Subcutaneous abdominal adipose tissue (tissue), 5 donors: ENCODE data around the gene C15orf40.
"Not testable (repeated sequence)": the region's sequence is repeated elsewhere in the genome, so short reads cannot be mapped to it uniquely, and the experiment has no call there.

Source experiments
- H3K27ac ChIP-seq: one replicate; pipeline ENCODE4 v1.7.0; 2013; ENCODE audit warnings: low read depth, mild to moderate bottlenecking, inconsistent platforms, low read length, moderate library complexity
- H3K27me3 ChIP-seq, 5 donors: one replicate each; pipeline ENCODE4 v1.7.0; 2013; ENCODE audit warnings: low read length in 5 of 5, inconsistent platforms in 1 of 5; ENCODE audit not compliant: control insufficient read depth in 5 of 5, insufficient read depth in 4 of 5
- H3K36me3 ChIP-seq, 5 donors: one replicate each; pipeline ENCODE4 v1.7.0; 2013; ENCODE audit warnings: low read length in 5 of 5; ENCODE audit not compliant: control insufficient read depth in 5 of 5, insufficient read depth in 5 of 5
- H3K4me1 ChIP-seq, 5 donors: one replicate each; pipeline ENCODE4 v1.7.0; 2013; ENCODE audit warnings: low read length in 5 of 5, mild to moderate bottlenecking in 3 of 5, moderate library complexity in 1 of 5; ENCODE audit not compliant: control insufficient read depth in 5 of 5, insufficient read depth in 5 of 5
- H3K4me3 ChIP-seq, 5 donors: one replicate each; pipeline ENCODE4 v1.7.0; 2013; ENCODE audit warnings: low read length in 5 of 5, low read depth in 1 of 5
- H3K9ac ChIP-seq, 5 donors: one replicate each; pipeline ENCODE4 v1.7.0; 2013; ENCODE audit warnings: low read length in 5 of 5, mild to moderate bottlenecking in 4 of 5, moderate library complexity in 3 of 5
- H3K9me3 ChIP-seq, 5 donors: one replicate each; pipeline ENCODE4 v1.7.0; 2013; ENCODE audit warnings: low read length in 5 of 5; ENCODE audit not compliant: control insufficient read depth in 5 of 5
- donor health status: healthy.
- donor health status: healthy.
- donor health status: healthy.
- donor health status: healthy.
- donor health status: healthy.

The C15orf40 gene

DNA sequence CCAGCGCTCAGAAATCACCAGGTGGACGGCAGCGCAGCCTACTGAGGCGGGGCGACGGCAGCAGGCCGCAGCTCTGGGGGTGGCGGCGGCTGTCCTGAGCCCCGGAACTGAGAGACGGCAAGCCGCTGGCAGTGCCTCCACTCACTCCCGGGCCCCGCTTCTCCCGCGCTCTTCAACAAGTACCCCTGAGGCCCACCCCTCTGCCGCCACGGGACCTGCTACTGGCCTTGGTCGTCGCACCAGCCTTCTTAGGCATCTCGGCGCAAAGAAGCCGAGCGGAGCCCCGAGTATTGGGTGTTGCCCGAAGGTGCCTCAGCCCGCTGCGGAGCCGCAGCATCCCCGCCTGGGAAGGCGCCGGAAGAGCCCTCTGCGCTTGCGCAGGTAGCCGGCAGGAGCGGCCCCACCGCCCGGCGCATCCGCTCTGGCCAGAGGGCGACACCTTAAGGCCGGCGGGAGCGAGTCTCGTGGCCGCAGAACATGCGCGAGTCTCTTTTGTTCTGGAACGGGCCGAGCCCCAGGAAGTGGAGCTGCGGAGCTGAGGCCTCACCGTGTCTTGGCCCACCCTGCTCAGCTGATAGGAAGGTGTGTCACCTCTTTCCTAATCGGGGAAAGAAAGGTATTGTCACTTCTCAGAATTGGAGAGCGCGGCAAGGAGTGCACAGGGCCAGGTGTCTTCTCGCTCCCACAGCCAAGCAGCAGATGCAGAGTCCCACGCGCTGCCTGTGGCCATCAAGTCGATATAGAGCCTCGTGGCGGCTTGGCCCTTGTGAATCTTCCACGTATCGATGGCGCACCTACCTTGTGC is at the start of gene C15orf40:
TSS of gene C15orf40 (minus strand) at position 369 of the 805 bp plus-strand sequence. CDS start at position 337, 32 bp downstream.
- no peaks in the 10 kb centered on the region for H3K27me3 ChIP-seq
- H3K4me3 ChIP-seq, result peak within 1 kb of the TSS; percentile 91 to 99 (median 99)
- H3K36me3 ChIP-seq, result peaks cover 11 to 32% (median 16%) of the 10 kb centered on the region in 5 donors
- H3K9ac ChIP-seq, result peak within 1 kb of the TSS; percentile 64 to 98 (median 92)
- H3K4me1 ChIP-seq, result peaks cover 10 to 26% (median 21%) of the 10 kb centered on the region in 5 donors
- peak within 1 kb of the TSS; percentile 87 for H3K27ac ChIP-seq
- no peaks in the 10 kb centered on the region for H3K9me3 ChIP-seq

DNA sequence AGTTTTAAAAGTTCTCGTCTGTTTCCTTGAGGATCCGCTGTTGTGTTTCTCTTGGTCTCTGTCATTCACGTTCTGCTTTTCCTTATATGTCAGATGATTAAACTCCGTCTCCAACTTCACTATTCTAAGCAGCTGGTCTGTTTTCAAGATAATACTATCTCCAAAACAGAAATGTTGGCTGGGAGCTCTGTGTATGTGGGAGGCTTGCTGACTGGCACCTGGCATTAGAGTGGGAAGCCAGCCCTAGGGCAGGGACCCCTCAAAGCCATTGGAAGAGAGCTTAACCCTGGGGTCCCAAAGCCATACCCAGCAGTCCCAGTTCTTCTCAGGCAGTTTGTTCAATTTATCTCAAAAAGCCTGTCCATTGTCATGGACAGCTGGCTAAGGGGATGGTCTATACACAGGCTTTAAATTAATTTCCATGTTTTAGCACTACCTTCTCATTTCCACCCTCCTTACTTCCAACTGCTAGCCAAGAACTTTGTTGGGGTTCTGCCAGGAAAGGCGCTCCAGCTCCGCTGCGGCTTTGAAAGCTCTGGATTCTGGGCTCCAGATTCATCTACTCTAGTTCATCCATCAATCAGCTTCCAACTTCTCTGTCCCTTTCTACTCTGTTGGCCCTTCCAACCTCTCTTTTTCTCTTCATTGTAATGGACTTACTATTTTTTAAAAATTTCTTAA is 46.4 kb upstream of the C15orf40 start:
- Histone ChIP-seq H3K27me3 (no peaks in the 10 kb centered on the region), H3K4me1 (peaks cover 0 to 14% (median 12%) of the 10 kb centered on the region in 5 donors), H3K9ac (no peak overlapping the region), H3K27ac (no peak overlapping the region), H3K4me3 (no peak overlapping the region), H3K36me3 (peaks cover 7 to 20% (median 16%) of the 10 kb centered on the region in 5 donors), H3K9me3 (no peaks in the 10 kb centered on the region)

- no peak overlapping the region for H3K27ac ChIP-seq
- no peaks in the 10 kb centered on the region for H3K27me3 ChIP-seq
- H3K4me3 ChIP-seq, result no peak overlapping the region
- H3K4me1 ChIP-seq, result peaks cover 0 to 8% (median 4%) of the 10 kb centered on the region in 5 donors
- no peak overlapping the region for H3K9ac ChIP-seq
- H3K9me3 ChIP-seq, result no peaks in the 10 kb centered on the region
- H3K36me3 ChIP-seq, result peaks cover 7 to 19% (median 18%) of the 10 kb centered on the region in 5 donors
Measured at GRCh38 chr15:83057002-83057401, 45.6 kb upstream of the C15orf40 start.

- Histone ChIP-seq H3K27ac (no peak overlapping the region), H3K9ac (no peak overlapping the region), H3K4me3 (no peak overlapping the region), H3K4me1 (peaks cover 0 to 3% (median 0%) of the 10 kb centered on the region in 5 donors), H3K27me3 (no peaks in the 10 kb centered on the region), H3K9me3 (no peaks in the 10 kb centered on the region), H3K36me3 (peaks cover 15 to 34% (median 26%) of the 10 kb centered on the region in 5 donors)
Measured at GRCh38 chr15:83053151-83053550, 41.7 kb upstream of the C15orf40 start.

GRCh38 chr15:83046558-83047127 is 35.2 kb upstream of the C15orf40 start:
- no peak overlapping the region for H3K27ac ChIP-seq
- no peaks in the 10 kb centered on the region for H3K9me3 ChIP-seq
- H3K4me1 ChIP-seq, result peaks cover 0 to 4% (median 0%) of the 10 kb centered on the region in 5 donors
- no peak overlapping the region for H3K4me3 ChIP-seq
- H3K36me3 ChIP-seq, result peaks cover 19 to 47% (median 32%) of the 10 kb centered on the region in 5 donors
- no peaks in the 10 kb centered on the region for H3K27me3 ChIP-seq
- H3K9ac ChIP-seq, result no peak overlapping the region

DNA sequence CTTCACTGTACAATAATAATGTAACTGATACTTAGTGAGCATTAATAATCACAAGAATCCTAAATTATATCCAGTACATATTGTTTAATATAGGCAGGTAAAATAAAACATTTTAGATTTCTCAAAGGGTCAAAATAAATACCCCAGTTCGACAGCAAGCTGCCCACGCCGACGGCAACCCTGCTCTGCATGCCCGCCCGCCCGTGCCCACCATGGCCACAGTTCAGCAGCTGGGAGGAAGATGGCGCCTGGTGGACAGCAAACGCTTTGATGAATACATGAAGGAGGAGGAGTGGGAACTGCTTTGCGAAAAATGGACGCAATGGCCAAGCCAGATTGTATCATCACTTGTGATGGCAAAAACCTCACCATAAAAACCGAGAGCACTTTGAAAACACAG is 32.7 kb upstream of the C15orf40 start:
- peaks cover 23 to 71% (median 43%) of the 10 kb centered on the region in 5 donors for H3K36me3 ChIP-seq
- H3K9ac ChIP-seq, result no peak overlapping the region
- H3K4me3 ChIP-seq, result no peak overlapping the region

DNA sequence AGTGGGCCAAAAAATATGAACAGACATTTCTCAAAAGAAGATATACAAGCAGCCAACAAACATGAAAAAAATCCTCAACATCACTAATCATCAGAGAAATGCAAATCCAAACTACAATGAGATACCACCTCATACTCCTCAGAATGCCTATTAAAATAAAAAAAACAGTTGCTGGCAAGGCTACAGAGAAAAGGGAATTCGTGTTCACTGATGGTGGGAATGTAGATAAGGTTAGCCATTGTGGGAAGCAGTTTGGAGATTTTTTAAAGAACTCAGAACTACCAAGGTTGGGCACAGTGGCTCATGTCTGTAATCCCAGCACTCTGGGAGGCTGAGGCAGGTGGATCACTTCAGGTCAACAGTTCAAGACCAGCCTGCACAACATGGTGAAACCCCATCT is 27.8 kb upstream of the C15orf40 start:
- H3K9ac ChIP-seq, result no peak overlapping the region
- H3K4me1 ChIP-seq, result no peaks in the 10 kb centered on the region
- H3K27ac ChIP-seq, result no peak overlapping the region
- H3K27me3 ChIP-seq, result no peaks in the 10 kb centered on the region
- peaks cover 0 to 4% (median 0%) of the 10 kb centered on the region in 5 donors for H3K9me3 ChIP-seq
- H3K36me3 ChIP-seq, result peaks cover 10 to 44% (median 28%) of the 10 kb centered on the region in 5 donors
- no peak overlapping the region for H3K4me3 ChIP-seq

More for the DNA sequence above, 32.7 kb upstream of the C15orf40 start:
- H3K27me3 ChIP-seq, result no peaks in the 10 kb centered on the region
- peaks cover 0 to 4% (median 0%) of the 10 kb centered on the region in 5 donors for H3K4me1 ChIP-seq
- H3K9me3 ChIP-seq, result no peaks in the 10 kb centered on the region
- H3K27ac ChIP-seq, result no peak overlapping the region

DNA sequence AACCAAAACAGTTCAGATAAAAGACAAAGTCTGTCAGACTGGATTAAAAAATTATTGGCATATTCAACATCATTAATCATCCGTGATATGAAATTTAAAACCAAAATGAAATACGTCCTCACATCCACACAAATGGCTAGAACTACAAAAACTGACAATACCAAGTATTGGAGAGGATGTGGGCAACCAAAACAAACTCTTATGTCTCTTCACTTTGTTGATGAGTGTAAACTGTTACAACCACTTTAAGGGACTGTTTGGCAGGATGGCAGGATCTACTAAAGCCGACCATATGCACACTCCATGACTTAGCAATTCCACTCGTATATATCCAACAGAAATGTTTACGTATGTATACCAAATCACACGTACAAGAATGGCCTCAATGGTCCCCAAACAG is 24.8 kb upstream of the C15orf40 start:
- Histone ChIP-seq H3K9me3 (peaks cover 0 to 4% (median 0%) of the 10 kb centered on the region in 5 donors), H3K36me3 (peaks cover 10 to 29% (median 17%) of the 10 kb centered on the region in 5 donors), H3K9ac (no peak overlapping the region), H3K27me3 (no peaks in the 10 kb centered on the region), H3K4me3 (no peak overlapping the region), H3K4me1 (no peaks in the 10 kb centered on the region), H3K27ac (no peak overlapping the region)

- H3K9ac ChIP-seq, H3K9me3 ChIP-seq, H3K27me3 ChIP-seq, H3K27ac ChIP-seq, H3K4me3 ChIP-seq, H3K4me1 ChIP-seq: not testable (repeated sequence)
- peaks cover 10 to 29% (median 22%) of the 10 kb centered on the region in 5 donors for H3K36me3 ChIP-seq
Measured at GRCh38 chr15:83031234-83031633, 19.8 kb upstream of the C15orf40 start.

DNA sequence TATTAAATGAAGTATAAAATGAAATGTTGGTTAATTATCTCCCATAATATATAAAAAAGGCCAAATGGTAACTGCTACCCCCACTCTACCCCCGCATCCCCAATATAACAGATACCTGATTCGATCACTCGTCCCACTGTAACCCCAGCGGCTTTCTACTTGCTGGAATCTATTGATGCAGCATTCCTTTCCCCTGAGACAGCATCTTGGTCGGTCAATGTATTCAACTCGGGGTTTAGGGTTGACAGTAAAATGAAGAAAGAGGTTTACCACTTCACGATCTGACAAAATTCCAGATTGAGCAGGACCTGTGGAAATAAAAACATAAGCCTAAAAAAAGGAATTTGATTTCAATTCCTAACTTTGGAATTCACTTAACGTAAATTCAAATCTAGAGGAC is 18.6 kb upstream of the C15orf40 start:
- Histone ChIP-seq H3K27me3 (no peaks in the 10 kb centered on the region), H3K9me3 (no peaks in the 10 kb centered on the region), H3K4me1 (no peaks in the 10 kb centered on the region), H3K36me3 (peaks cover 10 to 28% (median 21%) of the 10 kb centered on the region in 5 donors), H3K27ac (no peak overlapping the region), H3K4me3 (no peak overlapping the region), H3K9ac (no peak overlapping the region)
